H9 (cell line): ENCODE measurements around the gene GALNT7. TPM values are rescaled to one million over a fixed set of nuclear protein-coding genes. Genes with fewer than 3 reads are reported as not detected.

Source experiments
- DNase-seq: peaks from one replicate; pipeline ENCODE4 v3.0.0-alpha.2; 2017
- H2AFZ ChIP-seq: one replicate; pipeline ENCODE4 v1.6.1; 2013; ENCODE audit warnings: mild to moderate bottlenecking, low read length, control low read depth, moderate library complexity
- H2AK5ac ChIP-seq: 2 replicates; pipeline ENCODE4 v1.6.1; 2013; ENCODE audit warnings: low read length, control low read depth, mixed read lengths; ENCODE audit not compliant: insufficient read length
- H2BK120ac ChIP-seq: one replicate; pipeline ENCODE4 v1.6.1; 2013; ENCODE audit warnings: low read depth, mild to moderate bottlenecking, low read length, control low read depth, inconsistent platforms; ENCODE audit not compliant: poor library complexity, severe bottlenecking
- H2BK12ac ChIP-seq: 2 replicates; pipeline ENCODE4 v1.6.1; 2013; ENCODE audit warnings: low read length, control low read depth, mixed read lengths, low read depth; ENCODE audit not compliant: insufficient read length
- H2BK15ac ChIP-seq: 2 replicates; pipeline ENCODE4 v1.6.1; 2013; ENCODE audit warnings: low read depth, low read length, control low read depth
- H2BK20ac ChIP-seq: one replicate; pipeline ENCODE4 v1.6.1; 2013; ENCODE audit warnings: low read depth, mild to moderate bottlenecking, low read length, control low read depth, inconsistent platforms; ENCODE audit not compliant: poor library complexity, severe bottlenecking
- H2BK5ac ChIP-seq: 2 replicates; pipeline ENCODE4 v1.6.1; 2013; ENCODE audit warnings: low read length, control low read depth, mixed read lengths; ENCODE audit not compliant: insufficient read length
- H3K14ac ChIP-seq: 2 replicates; pipeline ENCODE4 v1.6.1; 2013; ENCODE audit warnings: low read length, control low read depth; ENCODE audit not compliant: insufficient read depth
- H3K18ac ChIP-seq: 2 replicates; pipeline ENCODE4 v1.6.1; 2013; ENCODE audit warnings: low read depth, mild to moderate bottlenecking, mixed read lengths, low read length, control low read depth; ENCODE audit not compliant: insufficient read length
- H3K23ac ChIP-seq: 2 replicates; pipeline ENCODE4 v1.6.1; 2013; ENCODE audit warnings: low read length, control low read depth, mixed read lengths, low read depth; ENCODE audit not compliant: insufficient read length
- H3K23me2 ChIP-seq: 2 replicates; pipeline ENCODE4 v1.6.1; 2013; ENCODE audit warnings: low read depth, mild to moderate bottlenecking, mixed read lengths, low read length, control low read depth; ENCODE audit not compliant: insufficient read length, poor library complexity, severe bottlenecking
- H3K27ac ChIP-seq: 2 replicates; pipeline ENCODE4 v1.5.1; 2013; ENCODE audit warnings: low read length, control low read depth, mixed read lengths, low read depth; ENCODE audit not compliant: insufficient read length
- H3K27me3 ChIP-seq: 2 replicates; pipeline ENCODE4 v1.6.1; 2013; ENCODE audit warnings: low read length, control low read depth, inconsistent platforms; ENCODE audit not compliant: insufficient read depth
- H3K4ac ChIP-seq: 2 replicates; pipeline ENCODE4 v1.6.1; 2013; ENCODE audit warnings: low read depth, mild to moderate bottlenecking, control low read depth, inconsistent platforms, low read length, moderate library complexity
- H3K4me1 ChIP-seq: 2 replicates; pipeline ENCODE4 v1.6.1; 2013; ENCODE audit warnings: low read length, control low read depth, inconsistent platforms; ENCODE audit not compliant: insufficient read depth
- H3K4me2 ChIP-seq: 2 replicates; pipeline ENCODE4 v1.6.1; 2013; ENCODE audit warnings: low read length, control low read depth, mixed read lengths; ENCODE audit not compliant: insufficient read length, insufficient read depth
- H3K56ac ChIP-seq: 2 replicates; pipeline ENCODE4 v1.6.1; 2013; ENCODE audit warnings: low read depth, mild to moderate bottlenecking, mixed read lengths, low read length, control low read depth; ENCODE audit not compliant: insufficient read length
- H3K79me1 ChIP-seq: 2 replicates; pipeline ENCODE4 v1.6.1; 2013; ENCODE audit warnings: low read depth, mild to moderate bottlenecking, moderate library complexity, low read length, control low read depth, inconsistent platforms; ENCODE audit not compliant: insufficient read depth, poor library complexity, severe bottlenecking
- H3K79me2 ChIP-seq: 2 replicates; pipeline ENCODE4 v1.6.1; 2013; ENCODE audit warnings: low read length, control low read depth, inconsistent platforms; ENCODE audit not compliant: insufficient read depth
- H3K9ac ChIP-seq: 2 replicates; pipeline ENCODE4 v1.6.1; 2013; ENCODE audit warnings: low read length, control low read depth, mixed read lengths; ENCODE audit not compliant: insufficient read length; ENCODE audit errors: extremely low read depth
- H3K9me3 ChIP-seq: one replicate; pipeline ENCODE4 v1.6.1; 2013; ENCODE audit warnings: low read depth, low read length, inconsistent platforms; ENCODE audit not compliant: control insufficient read depth
- H3T11ph ChIP-seq: one replicate; pipeline ENCODE4 v1.6.1; 2013; ENCODE audit warnings: mild to moderate bottlenecking, low read length, control low read depth, inconsistent platforms
- H4K20me1 ChIP-seq: one replicate; pipeline ENCODE4 v1.6.1; 2013; ENCODE audit not compliant: control insufficient read depth, insufficient read length, insufficient read depth
- H4K5ac ChIP-seq: 2 replicates; pipeline ENCODE4 v1.6.1; 2013; ENCODE audit warnings: low read depth, mild to moderate bottlenecking, mixed read lengths, low read length, control low read depth; ENCODE audit not compliant: insufficient read length
- H4K8ac ChIP-seq: replicated peaks from 2 replicates; pipeline ENCODE4 v1.6.1; 2013; ENCODE audit warnings: low read length, control low read depth, mixed read lengths, low read depth; ENCODE audit not compliant: insufficient read length
- H4K91ac ChIP-seq: 2 replicates; pipeline ENCODE4 v1.6.1; 2013; ENCODE audit warnings: low read depth, mild to moderate bottlenecking, moderate library complexity, mixed read lengths, low read length, control low read depth; ENCODE audit not compliant: insufficient read length
- H3K27ac Mint-ChIP-seq, 3 experiments: 2 replicates in 2 of 3; 3 replicates in 1 of 3; pipeline ENCODE4 v1.8.0; 2020 to 2021; ENCODE audit warnings: mixed read lengths in 3 of 3, mild to moderate bottlenecking in 1 of 3, moderate library complexity in 1 of 3
- H3K27me3 Mint-ChIP-seq: 2 replicates; pipeline ENCODE4 v1.8.0; 2021; ENCODE audit warnings: low read depth, mild to moderate bottlenecking, moderate library complexity, mixed read lengths
- H3K36me3 Mint-ChIP-seq, 3 experiments: 2 replicates in 2 of 3; 3 replicates in 1 of 3; pipeline ENCODE4 v1.8.0; 2020 to 2021; ENCODE audit warnings: low read depth in 3 of 3, mixed read lengths in 3 of 3; ENCODE audit not compliant: insufficient read depth in 1 of 3
- H3K4me1 Mint-ChIP-seq, 2 experiments: 2 replicates each; pipeline ENCODE4 v1.8.0; 2020; ENCODE audit warnings: mixed read lengths in 2 of 2
- H3K4me3 Mint-ChIP-seq, 2 experiments: 2 replicates in 1 of 2; 3 replicates in 1 of 2; pipeline ENCODE4 v1.8.0; 2020 to 2021; ENCODE audit warnings: mild to moderate bottlenecking in 2 of 2, mixed read lengths in 2 of 2, moderate library complexity in 1 of 2
- H3K9me3 Mint-ChIP-seq, 2 experiments: 2 replicates in 1 of 2; 3 replicates in 1 of 2; pipeline ENCODE4 v1.8.0; 2020; ENCODE audit warnings: mild to moderate bottlenecking in 2 of 2, mixed read lengths in 2 of 2, moderate library complexity in 1 of 2
- CTCF ChIP-seq: fragments of 200-600 bp; sonication (generic); conservative IDR thresholded peaks from 3 replicates; pipeline ENCODE4 v1.8.0; 2021; ENCODE audit warnings: antibody characterized with exemption, mild to moderate bottlenecking
- WGBS: extraction: QIAGEN DNeasy Blood & Tissue Kit; methylation state at CpG from one replicate; pipeline ENCODE4 v1.1.7; 2013; ENCODE audit warnings: missing lambda C conversion rate, low lambda C conversion rate, mixed read lengths; ENCODE audit not compliant: insufficient read length; ENCODE audit errors: extremely low coverage; 5-methylcytosine and 5-hydroxymethylcytosine counted together
- total RNA-seq: library from RNA; stranded (reverse); gene quantifications from 2 replicates; pipeline ENCODE4 v1.2.1, GENCODE V29; 2021

The GALNT7 gene
- total RNA-seq, 1 experiment from 2014 or later: 57.3 TPM

GRCh38 chr4:173301518-173302201, 133.0 kb downstream of the GALNT7 start:
- H3K4me1 ChIP-seq: no peaks in the 10 kb centered on the region
- TF ChIP-seq CTCF: peak; percentile 90
- no peaks in the 10 kb centered on the region for H3K27me3 ChIP-seq
- no peaks in the 10 kb centered on the region for H3K9me3 ChIP-seq
- no peak overlapping the region for H3K23ac ChIP-seq
- H4K8ac ChIP-seq: no peak overlapping the region
- no peak overlapping the region for H3K18ac ChIP-seq
- Mint-ChIP-seq H3K4me3 (no peak overlapping the region), H3K27me3 (no peaks in the 10 kb centered on the region), H3K36me3 (peaks cover 29 to 40% (median 33%) of the 10 kb centered on the region in 3 experiments; a peak in 6 of 7 replicates), H3K4me1 (peaks cover 6 to 7% of the 10 kb centered on the region in 2 experiments), H3K9me3 (peaks cover 0 to 4% of the 10 kb centered on the region in 2 experiments; a peak in 1 of 5 replicates), H3K27ac (peak overlapping the region in 1 of 3 experiments; percentile 2; a peak in 1 of 7 replicates)
- no peak overlapping the region for H2BK5ac ChIP-seq
- no peak overlapping the region for H2AK5ac ChIP-seq
- H2BK15ac ChIP-seq: no peak overlapping the region
- DNase-seq: no peak
- no peak overlapping the region for H3K56ac ChIP-seq
- H3K27ac ChIP-seq: no peak overlapping the region
- H3K14ac ChIP-seq: no peak overlapping the region
- no peaks in the 10 kb centered on the region for H3K79me2 ChIP-seq
- no peak overlapping the region for H3T11ph ChIP-seq
- no peak overlapping the region for H3K4ac ChIP-seq
- H3K23me2 ChIP-seq: no peaks in the 10 kb centered on the region
- H4K5ac ChIP-seq: no peak overlapping the region
- no peak overlapping the region for H2BK20ac ChIP-seq
- H4K91ac ChIP-seq: no peak overlapping the region
- no CpG with 5 or more reads among the region's 5 CpGs for WGBS
- H2AFZ ChIP-seq: no peak overlapping the region
- no peak overlapping the region for H2BK12ac ChIP-seq
- H2BK120ac ChIP-seq: no peak overlapping the region
- no peak overlapping the region for H3K4me2 ChIP-seq
- no peaks in the 10 kb centered on the region for H3K79me1 ChIP-seq
- H3K9ac ChIP-seq: no peak overlapping the region
- H4K20me1 ChIP-seq: no peaks in the 10 kb centered on the region
